Suppressor macrophage treated with lipopolysaccharide for 1 hour (primary cell): ENCODE measurements around the gene ERBB2.
"Not testable (repeated sequence)": the region's sequence is repeated elsewhere in the genome, so short reads cannot be mapped to it uniquely, and the experiment has no call there.

Source experiments
- DNase-seq, 3 donors: peaks; one replicate each; pipeline ENCODE4 v3.0.0-alpha.2; 2020 to 2022

Gene ERBB2

DNA sequence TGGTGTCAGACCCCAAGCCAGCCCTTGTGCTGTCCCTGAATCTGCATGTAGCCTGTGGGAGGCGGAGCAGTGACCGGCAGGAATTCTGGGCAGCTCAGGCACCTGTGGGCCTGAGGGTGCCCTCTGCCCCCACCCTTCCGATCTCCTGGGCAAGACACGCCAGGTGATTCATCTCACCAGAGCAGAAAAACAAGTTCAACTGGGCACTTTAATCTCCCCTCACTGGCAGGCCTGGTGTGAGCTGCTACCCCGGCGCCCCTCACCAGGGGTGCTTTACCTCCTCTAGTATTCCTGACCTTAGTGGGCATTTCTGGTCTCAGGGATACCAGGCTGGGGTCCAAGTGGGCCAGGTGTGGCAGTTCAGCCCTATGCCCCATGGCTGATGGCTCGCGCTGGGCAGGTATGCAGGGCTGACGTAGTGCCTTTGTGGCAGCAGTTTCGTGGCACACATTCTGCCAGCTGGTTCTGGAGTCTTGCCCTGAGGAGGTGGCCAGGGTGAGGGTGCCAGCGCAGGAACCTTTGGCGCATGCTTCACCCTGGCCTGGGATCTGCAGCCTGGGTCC, 6.0 kb downstream of the ERBB2 start:
- no peak for DNase-seq

DNA sequence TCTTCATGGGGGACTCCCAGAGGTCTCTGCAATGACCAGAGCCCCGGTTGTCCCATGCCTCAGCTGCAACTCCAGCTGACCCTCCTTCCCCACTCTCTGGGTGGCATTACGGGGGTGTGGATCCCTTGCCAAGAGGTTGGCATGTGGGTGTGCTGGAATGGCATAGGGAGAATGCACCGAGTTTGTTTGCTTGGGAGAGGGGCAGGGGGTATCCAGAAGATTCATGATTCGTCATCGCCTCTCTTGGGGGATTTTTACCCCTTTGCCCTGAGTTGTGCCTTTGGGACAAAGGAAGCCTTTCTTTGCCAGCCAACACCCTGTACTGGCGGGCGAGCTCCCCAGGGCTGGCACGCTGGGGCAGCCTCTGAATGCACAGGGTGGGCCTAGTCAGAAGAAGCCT, 6.5 kb downstream of the ERBB2 start:
- no peak for DNase-seq

DNA sequence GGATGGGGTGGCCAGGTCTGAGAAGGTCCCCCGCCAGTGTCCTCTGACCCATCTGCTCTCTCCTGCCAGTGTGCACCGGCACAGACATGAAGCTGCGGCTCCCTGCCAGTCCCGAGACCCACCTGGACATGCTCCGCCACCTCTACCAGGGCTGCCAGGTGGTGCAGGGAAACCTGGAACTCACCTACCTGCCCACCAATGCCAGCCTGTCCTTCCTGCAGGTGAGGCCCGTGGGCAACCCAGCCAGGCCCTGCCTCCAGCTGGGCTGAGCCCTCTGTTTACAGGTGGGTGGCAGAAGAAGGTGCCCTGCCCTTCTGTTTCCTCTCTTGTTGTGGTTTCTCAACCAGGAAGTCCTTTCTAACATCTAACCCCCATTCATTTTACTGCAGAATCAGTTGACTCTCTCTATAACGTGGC, 7.1 kb downstream of the ERBB2 start:
- no peak for DNase-seq

DNA sequence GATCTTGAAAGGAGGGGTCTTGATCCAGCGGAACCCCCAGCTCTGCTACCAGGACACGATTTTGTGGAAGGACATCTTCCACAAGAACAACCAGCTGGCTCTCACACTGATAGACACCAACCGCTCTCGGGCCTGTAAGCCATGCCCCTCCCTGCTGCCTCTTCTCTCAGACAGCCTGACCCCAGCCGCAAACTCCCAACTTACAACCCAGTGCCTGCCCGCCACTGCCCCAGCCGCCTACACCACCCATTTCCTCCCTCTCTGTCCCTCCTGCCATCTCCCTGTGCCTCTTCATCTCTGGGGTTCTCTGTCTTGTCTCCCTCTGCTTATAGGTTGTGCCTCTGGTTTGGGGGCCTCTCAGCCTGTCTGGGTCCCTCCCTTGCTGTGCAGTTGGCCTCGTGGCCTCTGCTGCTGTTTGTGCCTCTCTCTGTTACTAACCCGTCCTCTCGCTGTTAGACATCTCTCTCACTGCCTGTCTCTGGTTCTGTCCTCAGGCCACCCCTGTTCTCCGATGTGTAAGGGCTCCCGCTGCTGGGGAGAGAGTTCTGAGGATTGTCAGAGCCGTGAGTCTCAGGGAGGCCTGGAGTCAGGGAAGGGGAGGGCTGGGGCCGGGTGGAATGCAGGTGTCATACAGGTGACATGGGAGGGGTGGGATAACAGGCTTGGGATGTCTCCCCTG, 9.6 kb downstream of the ERBB2 start:
- DNase-seq = no peak

DNA sequence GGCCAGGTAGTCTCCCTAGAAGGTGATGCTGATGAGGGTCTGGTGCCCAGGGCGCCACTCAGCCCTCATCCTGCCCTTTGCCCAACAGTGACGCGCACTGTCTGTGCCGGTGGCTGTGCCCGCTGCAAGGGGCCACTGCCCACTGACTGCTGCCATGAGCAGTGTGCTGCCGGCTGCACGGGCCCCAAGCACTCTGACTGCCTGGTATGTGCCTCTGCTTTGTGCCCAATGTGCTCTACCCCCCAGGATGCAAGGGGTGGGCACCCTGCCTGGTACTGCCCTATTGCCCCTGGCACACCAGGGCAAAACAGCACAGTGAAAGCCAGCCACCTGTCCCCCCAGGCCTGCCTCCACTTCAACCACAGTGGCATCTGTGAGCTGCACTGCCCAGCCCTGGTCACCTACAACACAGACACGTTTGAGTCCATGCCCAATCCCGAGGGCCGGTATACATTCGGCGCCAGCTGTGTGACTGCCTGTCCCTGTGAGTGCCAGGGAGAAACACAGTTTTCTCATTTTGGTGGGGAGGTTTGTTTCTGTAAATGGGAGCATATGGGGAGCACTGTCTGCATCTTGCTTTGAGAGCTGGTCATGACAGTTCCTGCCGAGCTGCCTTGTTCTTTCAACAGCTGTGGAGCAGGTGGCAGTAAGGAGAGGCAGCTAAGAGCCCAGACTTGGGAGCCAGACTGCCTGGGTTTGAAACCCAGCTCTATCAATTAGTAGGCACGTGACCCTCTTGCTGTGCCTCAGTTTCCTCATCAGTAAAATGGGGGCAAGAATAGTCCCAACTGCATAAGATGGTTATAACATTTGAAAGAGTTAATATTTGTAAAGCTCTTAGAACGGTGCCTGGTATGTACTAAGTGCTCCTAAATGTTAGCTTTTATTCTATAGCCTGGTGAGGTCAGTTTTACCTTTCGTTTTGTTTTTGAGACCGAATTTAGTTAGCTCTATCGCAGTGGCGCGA, 10.4 kb downstream of the ERBB2 start:
- DNase-seq = no peak

DNA sequence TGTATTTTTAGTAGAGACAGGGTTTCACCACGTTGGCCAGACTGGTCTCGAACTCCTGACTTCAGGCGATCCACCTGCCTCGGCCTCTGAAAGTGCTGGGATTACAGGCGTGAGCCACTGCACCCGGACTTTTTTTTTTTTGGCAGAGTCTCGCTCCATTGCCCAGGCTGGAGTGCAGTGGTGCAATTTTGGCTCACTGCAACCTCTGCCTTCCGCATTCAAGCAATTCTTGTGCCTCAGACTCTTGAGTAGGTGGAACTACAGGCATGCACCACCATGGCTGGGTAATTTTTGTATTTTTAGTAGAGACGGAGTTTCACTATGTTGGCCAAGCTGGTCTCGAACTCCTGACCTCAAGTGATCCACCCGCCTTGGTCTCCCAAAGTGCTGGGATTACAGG, 11.2 kb downstream of the ERBB2 start:
- DNase-seq = not testable (repeated sequence)

DNA sequence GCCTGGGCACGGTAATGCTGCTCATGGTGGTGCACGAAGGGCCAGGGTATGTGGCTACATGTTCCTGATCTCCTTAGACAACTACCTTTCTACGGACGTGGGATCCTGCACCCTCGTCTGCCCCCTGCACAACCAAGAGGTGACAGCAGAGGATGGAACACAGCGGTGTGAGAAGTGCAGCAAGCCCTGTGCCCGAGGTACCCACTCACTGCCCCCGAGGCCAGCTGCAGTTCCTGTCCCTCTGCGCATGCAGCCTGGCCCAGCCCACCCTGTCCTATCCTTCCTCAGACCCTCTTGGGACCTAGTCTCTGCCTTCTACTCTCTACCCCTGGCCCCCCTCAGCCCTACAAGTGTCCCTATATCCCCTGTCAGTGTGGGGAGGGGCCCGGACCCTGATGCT, 12.0 kb downstream of the ERBB2 start:
- DNase-seq = no peak

DNA sequence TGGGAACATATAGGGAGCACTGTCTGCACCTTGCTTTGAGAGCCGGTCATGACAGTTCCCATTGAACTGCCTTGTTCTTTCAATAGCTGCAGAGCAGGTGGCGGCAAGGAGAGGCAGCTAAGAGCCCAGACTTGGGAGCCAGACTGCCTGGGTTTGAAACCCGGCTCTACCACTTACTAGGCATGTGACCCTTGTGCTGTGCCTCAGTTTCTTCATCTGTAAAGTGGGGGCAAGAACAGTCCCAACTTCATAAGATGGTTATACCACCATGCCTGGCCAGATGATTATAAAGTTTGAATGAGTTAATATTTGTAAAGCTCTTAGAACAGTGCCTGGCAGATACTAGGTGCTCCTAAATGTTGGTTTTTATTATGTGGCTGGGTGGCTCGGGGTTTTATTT, 14.4 kb downstream of the ERBB2 start:
- DNase-seq = no peak

DNA sequence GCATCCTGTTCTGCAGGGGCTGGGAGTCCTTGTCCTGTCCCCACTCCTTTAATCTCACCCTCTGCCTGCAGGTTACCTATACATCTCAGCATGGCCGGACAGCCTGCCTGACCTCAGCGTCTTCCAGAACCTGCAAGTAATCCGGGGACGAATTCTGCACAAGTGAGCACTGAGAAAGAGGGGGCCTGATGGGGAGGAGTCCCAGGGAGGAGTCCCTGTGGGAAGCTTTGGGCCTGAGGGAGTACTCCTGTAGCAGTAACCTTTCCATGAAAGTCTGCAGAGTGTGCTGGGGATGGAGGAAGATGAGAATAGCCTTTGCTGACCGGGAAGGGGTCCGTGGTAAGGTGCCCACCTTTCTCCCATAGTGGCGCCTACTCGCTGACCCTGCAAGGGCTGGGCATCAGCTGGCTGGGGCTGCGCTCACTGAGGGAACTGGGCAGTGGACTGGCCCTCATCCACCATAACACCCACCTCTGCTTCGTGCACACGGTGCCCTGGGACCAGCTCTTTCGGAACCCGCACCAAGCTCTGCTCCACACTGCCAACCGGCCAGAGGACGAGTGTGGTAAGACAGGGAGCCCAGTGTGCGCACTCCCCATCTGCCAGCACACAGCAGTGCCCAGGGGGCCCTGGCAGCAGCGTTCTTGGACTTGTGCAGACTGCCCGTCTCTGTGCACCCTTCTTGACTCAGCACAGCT, 15.7 kb downstream of the ERBB2 start:
- no peak for DNase-seq

DNA sequence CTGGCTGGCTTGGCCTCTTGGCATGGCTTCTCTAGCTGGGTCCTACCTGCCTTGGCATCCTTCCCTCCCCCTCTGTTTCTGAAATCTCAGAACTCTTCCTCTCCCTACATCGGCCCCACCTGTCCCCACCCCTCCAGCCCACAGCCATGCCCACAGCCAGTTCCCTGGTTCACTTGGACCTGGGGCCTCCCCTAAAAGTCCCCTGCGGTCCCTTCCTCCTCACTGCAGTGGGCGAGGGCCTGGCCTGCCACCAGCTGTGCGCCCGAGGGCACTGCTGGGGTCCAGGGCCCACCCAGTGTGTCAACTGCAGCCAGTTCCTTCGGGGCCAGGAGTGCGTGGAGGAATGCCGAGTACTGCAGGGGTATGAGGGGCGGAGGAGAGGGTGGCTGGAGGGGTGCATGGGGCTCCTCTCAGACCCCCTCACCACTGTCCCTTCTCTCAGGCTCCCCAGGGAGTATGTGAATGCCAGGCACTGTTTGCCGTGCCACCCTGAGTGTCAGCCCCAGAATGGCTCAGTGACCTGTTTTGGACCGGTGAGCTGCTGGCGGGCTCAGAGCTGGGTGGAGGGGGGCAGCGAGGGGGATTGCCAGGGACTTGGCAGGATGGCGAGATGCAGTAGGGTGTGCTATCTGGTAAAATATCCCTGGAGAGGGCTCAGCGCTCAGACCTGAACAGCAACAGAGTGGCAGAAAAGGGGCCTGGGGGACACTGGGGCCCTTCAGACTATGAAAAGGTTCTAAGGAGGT, 16.4 kb downstream of the ERBB2 start:
- no peak for DNase-seq

DNA sequence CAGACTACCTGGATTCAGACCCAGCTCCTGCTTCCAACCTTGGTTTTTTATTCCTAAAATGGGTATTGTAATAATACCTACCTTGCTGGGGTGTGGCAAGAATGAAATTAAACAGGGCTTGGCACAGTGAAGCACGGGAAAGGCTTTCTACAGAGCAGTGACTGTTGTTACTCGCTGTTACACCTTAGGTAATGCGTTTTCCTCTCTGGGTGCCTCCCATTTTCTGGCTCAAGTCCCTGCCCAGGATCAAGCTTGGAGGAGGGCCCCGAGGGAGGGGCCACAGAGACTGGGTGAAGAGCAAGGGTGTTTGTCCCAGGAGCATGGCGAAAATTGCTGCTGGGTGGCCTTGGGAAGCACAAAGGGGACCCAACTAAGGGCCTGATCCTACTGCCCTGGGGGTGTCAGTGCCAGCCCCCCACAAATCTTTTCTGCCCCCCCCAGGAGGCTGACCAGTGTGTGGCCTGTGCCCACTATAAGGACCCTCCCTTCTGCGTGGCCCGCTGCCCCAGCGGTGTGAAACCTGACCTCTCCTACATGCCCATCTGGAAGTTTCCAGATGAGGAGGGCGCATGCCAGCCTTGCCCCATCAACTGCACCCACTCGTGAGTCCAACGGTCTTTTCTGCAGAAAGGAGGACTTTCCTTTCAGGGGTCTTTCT, 17.1 kb downstream of the ERBB2 start:
- no peak for DNase-seq

DNA sequence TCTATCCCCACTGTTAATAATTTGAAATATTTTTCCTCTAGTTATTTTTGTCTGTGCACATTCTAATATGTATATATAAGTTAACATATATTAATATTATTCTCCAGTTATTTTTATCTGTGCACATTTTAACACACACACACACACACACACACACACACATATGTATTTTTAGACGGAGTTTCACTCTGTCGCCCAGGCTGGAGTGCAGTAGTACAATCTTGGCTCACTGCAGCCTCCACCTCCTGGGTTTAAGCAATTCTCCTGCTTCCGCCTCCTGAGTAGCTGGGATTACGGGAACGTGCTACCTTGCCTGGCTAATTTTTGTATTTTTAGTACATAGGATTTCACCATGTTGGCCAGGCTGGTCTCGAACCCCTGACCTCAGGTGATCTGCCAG, 17.8 kb downstream of the ERBB2 start:
- DNase-seq = no peak

DNA sequence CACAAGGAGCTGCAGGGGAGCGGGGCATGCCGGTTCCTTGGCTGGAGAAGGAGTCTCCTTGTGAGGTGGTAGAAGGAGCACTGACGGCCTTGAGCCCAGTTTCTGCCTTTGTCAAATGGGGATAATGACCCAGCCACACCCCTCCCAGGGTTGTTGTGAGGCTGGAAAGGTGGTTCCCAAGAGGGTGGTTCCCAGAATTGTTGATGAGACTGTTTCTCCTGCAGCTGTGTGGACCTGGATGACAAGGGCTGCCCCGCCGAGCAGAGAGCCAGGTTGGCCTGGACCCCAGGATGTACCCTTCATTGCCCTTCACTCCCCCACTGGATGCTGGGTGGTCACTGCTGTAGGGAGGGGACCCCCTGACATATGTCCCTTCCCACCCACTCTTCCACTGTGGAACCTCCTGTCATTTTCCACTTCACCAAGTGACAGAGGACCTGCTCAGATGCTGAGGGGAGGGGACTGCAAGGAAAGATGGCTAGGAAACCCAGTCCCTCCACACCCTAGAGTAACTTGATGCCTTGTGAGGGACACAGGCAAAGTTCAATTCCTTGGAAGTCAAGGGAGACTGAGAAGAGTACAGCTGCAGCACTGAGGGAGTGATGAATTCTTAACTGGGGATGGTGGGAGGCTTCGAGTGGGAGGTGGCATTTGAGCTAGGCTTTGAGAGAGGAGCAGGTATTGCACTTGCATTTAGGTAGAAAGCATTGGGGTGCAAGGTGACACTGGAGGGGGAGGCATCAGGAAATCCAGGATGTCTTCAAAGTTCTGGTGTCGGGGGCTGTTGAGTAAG, 19.9 kb downstream of the ERBB2 start:
- no peak for DNase-seq

DNA sequence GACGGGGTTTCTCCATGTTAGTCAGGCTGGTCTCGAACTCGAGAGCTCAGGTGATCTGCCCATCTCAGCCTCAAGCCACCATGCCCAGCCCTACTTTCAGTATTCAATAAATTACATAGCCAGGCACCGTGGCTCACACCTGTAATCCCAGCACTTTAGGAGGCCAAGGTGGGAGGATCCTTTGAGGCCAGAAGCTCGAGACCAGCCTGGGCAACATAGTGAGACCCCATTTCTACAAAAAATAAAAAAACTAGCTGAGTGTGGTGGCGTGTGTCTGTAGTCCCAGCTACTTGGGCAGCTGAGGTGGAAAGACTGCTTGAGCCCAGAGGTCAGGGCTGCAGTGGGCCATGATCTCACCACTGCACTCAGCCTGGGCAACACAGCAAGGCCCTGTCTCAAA, 22.2 kb downstream of the ERBB2 start:
- no peak for DNase-seq

DNA sequence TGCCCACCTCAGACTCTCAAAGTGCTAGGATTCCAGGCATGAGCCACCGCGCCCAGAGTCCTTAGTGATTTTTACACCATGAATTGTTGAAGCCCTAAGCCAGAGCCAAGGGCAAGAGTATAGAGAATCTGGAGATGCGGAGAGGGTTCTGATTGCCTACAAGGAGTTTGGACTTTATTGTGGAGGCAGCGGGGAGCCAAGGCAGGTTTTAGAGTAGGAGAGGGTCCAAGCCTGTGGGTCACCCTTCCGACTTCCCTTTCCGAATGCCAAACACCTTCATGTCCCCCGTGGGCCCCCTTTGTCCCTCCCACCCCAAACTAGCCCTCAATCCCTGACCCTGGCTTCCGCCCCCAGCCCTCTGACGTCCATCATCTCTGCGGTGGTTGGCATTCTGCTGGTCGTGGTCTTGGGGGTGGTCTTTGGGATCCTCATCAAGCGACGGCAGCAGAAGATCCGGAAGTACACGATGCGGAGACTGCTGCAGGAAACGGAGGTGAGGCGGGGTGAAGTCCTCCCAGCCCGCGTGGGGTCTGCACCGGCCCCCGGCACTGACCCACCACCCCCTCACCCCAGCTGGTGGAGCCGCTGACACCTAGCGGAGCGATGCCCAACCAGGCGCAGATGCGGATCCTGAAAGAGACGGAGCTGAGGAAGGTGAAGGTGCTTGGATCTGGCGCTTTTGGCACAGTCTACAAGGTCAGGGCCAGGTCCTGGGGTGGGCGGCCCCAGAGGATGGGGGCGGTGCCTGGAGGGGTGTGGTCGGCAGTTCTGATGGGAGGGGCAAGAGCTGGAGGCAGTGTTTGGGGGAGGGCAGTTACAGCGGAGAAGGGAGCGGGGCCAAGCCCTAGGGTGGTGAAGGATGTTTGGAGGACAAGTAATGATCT, 23.3 kb downstream of the ERBB2 start:
- peak in 1 of 3 donors; percentile 12 for DNase-seq

DNA sequence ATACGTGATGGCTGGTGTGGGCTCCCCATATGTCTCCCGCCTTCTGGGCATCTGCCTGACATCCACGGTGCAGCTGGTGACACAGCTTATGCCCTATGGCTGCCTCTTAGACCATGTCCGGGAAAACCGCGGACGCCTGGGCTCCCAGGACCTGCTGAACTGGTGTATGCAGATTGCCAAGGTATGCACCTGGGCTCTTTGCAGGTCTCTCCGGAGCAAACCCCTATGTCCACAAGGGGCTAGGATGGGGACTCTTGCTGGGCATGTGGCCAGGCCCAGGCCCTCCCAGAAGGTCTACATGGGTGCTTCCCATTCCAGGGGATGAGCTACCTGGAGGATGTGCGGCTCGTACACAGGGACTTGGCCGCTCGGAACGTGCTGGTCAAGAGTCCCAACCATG, 24.9 kb downstream of the ERBB2 start:
- DNase-seq = no peak

DNA sequence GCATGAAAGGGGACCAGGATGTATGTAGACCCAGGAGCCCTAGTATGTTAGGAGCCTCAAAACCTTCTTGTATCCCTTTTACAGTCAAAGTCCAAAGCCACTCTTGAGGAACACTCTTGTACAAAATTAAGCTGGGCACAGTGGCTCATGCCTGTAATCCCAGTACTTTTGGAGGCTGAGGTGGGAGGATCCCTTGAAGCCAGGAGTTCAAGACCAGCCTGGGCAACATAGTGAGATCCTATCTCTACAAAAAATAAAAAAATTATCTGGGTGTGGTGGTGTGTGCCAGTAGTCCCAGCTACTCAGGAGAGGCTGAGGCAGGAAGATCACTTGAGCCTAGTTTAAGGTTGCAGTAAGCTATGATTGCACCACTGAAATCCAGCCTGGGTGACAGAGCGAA, 26.1 kb downstream of the ERBB2 start:
- DNase-seq = not testable (repeated sequence)

DNA sequence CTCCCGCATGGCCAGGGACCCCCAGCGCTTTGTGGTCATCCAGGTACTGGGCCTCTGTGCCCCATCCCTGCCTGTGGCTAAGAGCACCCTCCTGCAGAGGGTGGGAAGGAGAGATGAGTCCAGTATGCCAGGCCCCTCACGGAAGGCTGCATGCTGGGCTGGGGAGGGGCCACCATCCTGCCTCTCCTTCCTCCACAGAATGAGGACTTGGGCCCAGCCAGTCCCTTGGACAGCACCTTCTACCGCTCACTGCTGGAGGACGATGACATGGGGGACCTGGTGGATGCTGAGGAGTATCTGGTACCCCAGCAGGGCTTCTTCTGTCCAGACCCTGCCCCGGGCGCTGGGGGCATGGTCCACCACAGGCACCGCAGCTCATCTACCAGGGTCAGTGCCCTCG, 26.8 kb downstream of the ERBB2 start:
- DNase-seq = no peak

DNA sequence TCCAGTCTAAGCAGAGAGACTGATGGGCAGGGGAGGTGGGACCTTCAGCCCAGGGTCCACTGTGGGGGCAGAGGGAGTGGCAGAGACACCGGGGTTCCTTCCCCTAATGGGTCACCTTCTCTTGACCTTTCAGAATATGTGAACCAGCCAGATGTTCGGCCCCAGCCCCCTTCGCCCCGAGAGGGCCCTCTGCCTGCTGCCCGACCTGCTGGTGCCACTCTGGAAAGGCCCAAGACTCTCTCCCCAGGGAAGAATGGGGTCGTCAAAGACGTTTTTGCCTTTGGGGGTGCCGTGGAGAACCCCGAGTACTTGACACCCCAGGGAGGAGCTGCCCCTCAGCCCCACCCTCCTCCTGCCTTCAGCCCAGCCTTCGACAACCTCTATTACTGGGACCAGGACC, 27.7 kb downstream of the ERBB2 start:
- no peak for DNase-seq

DNA sequence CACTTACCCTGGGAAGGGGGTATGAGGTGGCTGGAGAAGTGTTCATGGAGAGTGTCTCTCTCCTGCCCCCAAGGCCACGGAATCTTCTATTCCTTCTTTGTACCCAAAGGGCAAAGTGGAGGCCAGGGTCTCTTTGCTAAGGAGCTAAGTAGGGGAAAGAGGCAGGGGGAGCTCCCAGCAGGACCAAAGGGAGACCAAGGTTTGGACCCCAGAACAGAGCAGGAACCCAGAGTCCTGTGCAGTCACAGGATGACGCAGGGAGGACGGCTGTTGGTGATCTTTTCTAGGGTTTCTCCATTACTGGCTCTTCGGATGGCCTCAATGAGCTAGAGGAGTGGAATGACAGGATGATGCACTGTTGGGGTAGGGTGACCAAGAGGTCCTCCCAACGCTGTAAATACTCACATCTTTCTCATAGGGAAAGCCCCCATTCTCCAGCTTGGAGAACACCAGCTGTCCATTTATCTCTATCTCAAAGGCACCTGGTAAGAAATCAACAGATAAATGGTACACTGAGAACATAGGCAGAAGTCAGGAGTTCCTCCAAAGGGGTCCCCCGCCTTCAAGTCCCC, 29.5 kb downstream of the ERBB2 start:
- no peak for DNase-seq
